Liver (tissue), 9 donors: ENCODE measurements around the gene DGKQ. TPM values are rescaled to one million over a fixed set of nuclear protein-coding genes. Genes with fewer than 3 reads are reported as not detected.

ENCODE experiments used
- DNase-seq: peaks from one replicate; pipeline ENCODE4 v3.0.0-alpha.2; 2017; ENCODE audit warnings: low spot score
- H3K27ac ChIP-seq, 2 donors: one replicate each; pipeline ENCODE4 v1.7.0; 2013; ENCODE audit warnings: inconsistent platforms in 2 of 2, low read length in 2 of 2, control low read depth in 1 of 2, low read depth in 1 of 2, mild to moderate bottlenecking in 1 of 2
- H3K27me3 ChIP-seq, 4 donors: one replicate each; pipeline versions ENCODE4 v1.6.1 to v1.7.0; 2013; ENCODE audit warnings: low read length in 3 of 4, inconsistent platforms in 1 of 4, mild to moderate bottlenecking in 1 of 4, moderate library complexity in 1 of 4; ENCODE audit not compliant: control insufficient read depth in 4 of 4, insufficient read depth in 4 of 4
- H3K36me3 ChIP-seq, 4 donors: one replicate each; pipeline versions ENCODE4 v1.6.1 to v1.7.0; 2013; ENCODE audit warnings: low read length in 3 of 4, mild to moderate bottlenecking in 3 of 4, low read depth in 1 of 4, moderate library complexity in 1 of 4; ENCODE audit not compliant: control insufficient read depth in 4 of 4, insufficient read depth in 3 of 4
- H3K4me1 ChIP-seq, 4 donors: one replicate each; pipeline versions ENCODE4 v1.6.1 to v1.7.0; 2013; ENCODE audit warnings: low read length in 3 of 4, mild to moderate bottlenecking in 3 of 4, moderate library complexity in 1 of 4; ENCODE audit not compliant: control insufficient read depth in 4 of 4, insufficient read depth in 4 of 4
- H3K4me3 ChIP-seq, 3 donors: one replicate each; pipeline versions ENCODE4 v1.6.1 to v1.7.0; 2013; ENCODE audit warnings: low read length in 3 of 3, control low read depth in 1 of 3, low read depth in 1 of 3, mild to moderate bottlenecking in 1 of 3
- H3K9ac ChIP-seq, 2 donors: one replicate each; pipeline ENCODE4 v1.7.0; 2013; ENCODE audit warnings: low read length in 2 of 2, mild to moderate bottlenecking in 2 of 2, moderate library complexity in 2 of 2, control low read depth in 1 of 2, low read depth in 1 of 2
- H3K9me3 ChIP-seq, 4 donors: one replicate each; pipeline versions ENCODE4 v1.6.1 to v1.7.0; 2013; ENCODE audit warnings: low read length in 3 of 4; ENCODE audit not compliant: control insufficient read depth in 4 of 4
- ATF3 ChIP-seq: IDR thresholded peaks from 2 replicates; pipeline ENCODE4 v1.6.1; 2016; ENCODE audit warnings: antibody characterized with exemption
- EGR1 ChIP-seq, 2 donors: IDR thresholded peaks; 2 replicates each; pipeline ENCODE4 v1.6.1; 2016 to 2018; ENCODE audit warnings: antibody characterized with exemption in 2 of 2, low read depth in 2 of 2
- FOXA1 ChIP-seq: IDR thresholded peaks from 2 replicates; pipeline ENCODE4 v1.6.1; 2016; ENCODE audit warnings: antibody characterized with exemption
- FOXA2 ChIP-seq: IDR thresholded peaks from 2 replicates; pipeline ENCODE4 v1.6.1; 2016; ENCODE audit warnings: antibody characterized with exemption
- GABPA ChIP-seq, 2 donors: IDR thresholded peaks in 1 of 2; conservative IDR thresholded peaks in 1 of 2; 2 replicates each; pipeline ENCODE4 v1.6.1; 2016; ENCODE audit warnings: antibody characterized with exemption in 2 of 2, mild to moderate bottlenecking in 1 of 2, moderate library complexity in 1 of 2
- HNF4A ChIP-seq, 2 donors: conservative IDR thresholded peaks; 2 replicates each; pipeline ENCODE4 v1.6.1; 2016; ENCODE audit warnings: antibody characterized with exemption in 2 of 2, mild to moderate bottlenecking in 2 of 2
- HNF4G ChIP-seq: IDR thresholded peaks from 2 replicates; pipeline ENCODE4 v1.6.1; 2016; ENCODE audit warnings: antibody characterized with exemption
- JUND ChIP-seq, 2 donors: IDR thresholded peaks; 2 replicates each; pipeline ENCODE4 v1.6.1; 2016; ENCODE audit warnings: antibody characterized with exemption in 2 of 2
- MAX ChIP-seq: IDR thresholded peaks from 2 replicates; pipeline ENCODE4 v1.6.1; 2016; ENCODE audit warnings: antibody characterized with exemption
- NR2F2 ChIP-seq: IDR thresholded peaks from 2 replicates; pipeline ENCODE4 v1.6.1; 2016; ENCODE audit warnings: antibody characterized with exemption
- RAD21 ChIP-seq, 2 donors: IDR thresholded peaks; 2 replicates each; pipeline ENCODE4 v1.6.1; 2016; ENCODE audit warnings: antibody characterized with exemption in 2 of 2, mild to moderate bottlenecking in 2 of 2
- REST ChIP-seq: IDR thresholded peaks from 2 replicates; pipeline ENCODE4 v1.6.1; 2016; ENCODE audit warnings: antibody characterized with exemption, mild to moderate bottlenecking
- RXRA ChIP-seq, 2 donors: IDR thresholded peaks; 2 replicates each; pipeline ENCODE4 v1.6.1; 2017 to 2018; ENCODE audit warnings: antibody characterized with exemption in 2 of 2, mild to moderate bottlenecking in 1 of 2
- SP1 ChIP-seq: IDR thresholded peaks from 2 replicates; pipeline ENCODE4 v1.6.1; 2018; ENCODE audit warnings: antibody characterized with exemption, mild to moderate bottlenecking
- TAF1 ChIP-seq: conservative IDR thresholded peaks from 2 replicates; pipeline ENCODE4 v1.6.1; 2016; ENCODE audit warnings: antibody characterized with exemption, mild to moderate bottlenecking
- ZBTB33 ChIP-seq: IDR thresholded peaks from 2 replicates; pipeline ENCODE4 v1.6.1; 2016; ENCODE audit warnings: antibody characterized with exemption
- WGBS: extraction: QIAGEN DNeasy Blood & Tissue Kit; methylation state at CpG from one replicate; pipeline ENCODE4 v1.1.7; 2013; 5-methylcytosine and 5-hydroxymethylcytosine counted together
- polyA plus RNA-seq, 2 donors: library from polyadenylated mRNA; stranded (reverse) in 1 of 2; unstranded in 1 of 2; fragments of 200-250 nt in 1 of 2; fragments of >200 nt in 1 of 2; fragmentation: Nextera tagmentation in 1 of 2; extraction: Ambion mirVana in 1 of 2; gene quantifications; one replicate each; pipeline versions ENCODE4 v1.2.1 to v1.2.3, GENCODE V29; 2013 to 2015
- total RNA-seq, 2 donors: library from RNA; depleted of rRNA; stranded (reverse); fragments of >200 nt; gene quantifications; one replicate each; pipeline ENCODE4 v1.2.3, GENCODE V29; 2014
- donor health status: healthy.
- donor health status: healthy.
- donor health status: healthy.
- donor health status: healthy.
- donor health status: healthy.

DGKQ gene
- total and polyA plus RNA-seq, 4 donors, result 1.5 to 8.8 (median 3.6) TPM

GRCh38 chr4:951594-952468, 21.5 kb downstream of the DGKQ start:
- Histone ChIP-seq H3K9me3 (no peaks in the 10 kb centered on the region), H3K36me3 (peaks cover 0 to 21% (median 4%) of the 10 kb centered on the region in 4 donors), H3K9ac (no peak overlapping the region), H3K27ac (no peak overlapping the region), H3K4me1 (no peaks in the 10 kb centered on the region), H3K4me3 (no peak overlapping the region), H3K27me3 (no peaks in the 10 kb centered on the region)
- WGBS, result 93% methylated on average over 23 of the region's 23 CpGs
- no peak for TF ChIP-seq TAF1
- TF ChIP-seq REST, result no peak
- no peak for TF ChIP-seq ZBTB33
- no peak for TF ChIP-seq FOXA2
- no peak for TF ChIP-seq HNF4A (conservative IDR thresholded peaks at IDR 0.05)
- TF ChIP-seq GABPA (IDR thresholded peaks at IDR 0.05 in 1 of 2, conservative IDR thresholded peaks at IDR 0.05 in 1 of 2), result no peak
- no peak for DNase-seq

GRCh38 chr4:951186-951585, 22.2 kb downstream of the DGKQ start:
- no peak overlapping the region for H3K9ac ChIP-seq
- H3K4me3 ChIP-seq, result no peak overlapping the region
- DNase-seq, result no peak
- H3K36me3 ChIP-seq, result peaks cover 0 to 21% (median 4%) of the 10 kb centered on the region in 4 donors
- H3K4me1 ChIP-seq, result no peaks in the 10 kb centered on the region
- H3K9me3 ChIP-seq, result no peaks in the 10 kb centered on the region
- no peaks in the 10 kb centered on the region for H3K27me3 ChIP-seq
- no peak overlapping the region for H3K27ac ChIP-seq
- no peak for TF ChIP-seq RAD21 (IDR thresholded peaks at IDR 0.05)
- TF ChIP-seq JUND (IDR thresholded peaks at IDR 0.05), result no peak
- no peak for TF ChIP-seq FOXA1
- TF ChIP-seq EGR1 (IDR thresholded peaks at IDR 0.05; ENCODE audit: low read depth in 2 of 2), result no peak
- TF ChIP-seq MAX, result no peak
- no peak for TF ChIP-seq TAF1
- TF ChIP-seq SP1, result no peak
- no peak for TF ChIP-seq RXRA (IDR thresholded peaks at IDR 0.05)
- TF ChIP-seq HNF4G, result no peak
- TF ChIP-seq NR2F2, result no peak
- no peak for TF ChIP-seq ATF3
- TF ChIP-seq FOXA2, result no peak
- no peak for TF ChIP-seq HNF4A (conservative IDR thresholded peaks at IDR 0.05)
- 93% methylated on average over 7 of the region's 7 CpGs for WGBS
